Measurements from ENCODE around the gene LGALS3BP. TPM values are rescaled to one million over a fixed set of nuclear protein-coding genes. Genes with fewer than 3 reads are reported as not detected.

Gene LGALS3BP
- total RNA-seq, 1 donor from 2014 or later, result 202 TPM

- DNase-seq (ENCODE audit: extremely low spot score, unreplicated experiment), result peak; percentile 84
- no peaks in the 10 kb centered on the region for H3K9me3 Mint-ChIP-seq
- H3K4me3 Mint-ChIP-seq, result peak overlapping the region; percentile 60
- no peaks in the 10 kb centered on the region for H3K36me3 Mint-ChIP-seq
- peak overlapping the region; percentile 85 for H3K27ac Mint-ChIP-seq
- peaks cover 26% of the 10 kb centered on the region for H3K4me1 Mint-ChIP-seq (ENCODE audit: unreplicated experiment)
- no peak for TF ChIP-seq CTCF (conservative IDR thresholded peaks at IDR 0.05)
- no peaks in the 10 kb centered on the region for H3K27me3 Mint-ChIP-seq
Observed at GRCh38 chr17:78933959-78934568, 45.7 kb downstream of the LGALS3BP start.

- H3K9me3 Mint-ChIP-seq, result no peaks in the 10 kb centered on the region
- H3K36me3 Mint-ChIP-seq, result no peaks in the 10 kb centered on the region
- no peaks in the 10 kb centered on the region for H3K27me3 Mint-ChIP-seq
- TF ChIP-seq CTCF (conservative IDR thresholded peaks at IDR 0.05), result no peak
- H3K4me1 Mint-ChIP-seq (ENCODE audit: unreplicated experiment), result peaks cover 26% of the 10 kb centered on the region
- H3K27ac Mint-ChIP-seq, result peak overlapping the region; percentile 85
- H3K4me3 Mint-ChIP-seq, result no peak overlapping the region
- DNase-seq (ENCODE audit: extremely low spot score, unreplicated experiment), result no peak
Observed at GRCh38 chr17:78933025-78933958, 46.4 kb downstream of the LGALS3BP start.

- peaks cover 30% of the 10 kb centered on the region for H3K4me1 Mint-ChIP-seq (ENCODE audit: unreplicated experiment)
- no peaks in the 10 kb centered on the region for H3K9me3 Mint-ChIP-seq
- no peak overlapping the region for H3K4me3 Mint-ChIP-seq
- no peak overlapping the region for H3K27ac Mint-ChIP-seq
- H3K27me3 Mint-ChIP-seq, result no peaks in the 10 kb centered on the region
- no peaks in the 10 kb centered on the region for H3K36me3 Mint-ChIP-seq
- no peak for TF ChIP-seq CTCF (conservative IDR thresholded peaks at IDR 0.05)
- no peak for DNase-seq (ENCODE audit: extremely low spot score, unreplicated experiment)
Observed at GRCh38 chr17:78929908-78930775, 49.6 kb downstream of the LGALS3BP start.

GRCh38 chr17:78925662-78926555 lies 53.8 kb downstream of the LGALS3BP start:
- H3K36me3 Mint-ChIP-seq, result peaks cover under 1% of the 10 kb centered on the region
- peak overlapping the region; percentile 74 for H3K4me3 Mint-ChIP-seq
- no peaks in the 10 kb centered on the region for H3K27me3 Mint-ChIP-seq
- H3K9me3 Mint-ChIP-seq, result no peaks in the 10 kb centered on the region
- H3K4me1 Mint-ChIP-seq (ENCODE audit: unreplicated experiment), result peaks cover 37% of the 10 kb centered on the region
- TF ChIP-seq CTCF (conservative IDR thresholded peaks at IDR 0.05), result no peak
- DNase-seq (ENCODE audit: extremely low spot score, unreplicated experiment), result no peak
- H3K27ac Mint-ChIP-seq, result peak overlapping the region; percentile 39

All from type B pancreatic cell (in vitro differentiated cells).